Urinary bladder (tissue), 4 donors: ENCODE measurements around the gene ADA. TPM values are rescaled to one million over a fixed set of nuclear protein-coding genes. Genes with fewer than 3 reads are reported as not detected.

Experiments used
- DNase-seq: peaks from one replicate; pipeline ENCODE4 v3.0.0-alpha.2; 2015; ENCODE audit errors: extremely low spot score
- H3K27ac ChIP-seq: one replicate; pipeline ENCODE4 v1.5.1; 2013; ENCODE audit warnings: low read depth, mild to moderate bottlenecking, moderate library complexity
- H3K36me3 ChIP-seq: one replicate; pipeline ENCODE4 v1.6.1; 2013; ENCODE audit warnings: mild to moderate bottlenecking, moderate library complexity; ENCODE audit not compliant: insufficient read depth
- H3K4me1 ChIP-seq: one replicate; pipeline ENCODE4 v1.6.1; 2013; ENCODE audit warnings: mild to moderate bottlenecking, moderate library complexity; ENCODE audit not compliant: insufficient read depth
- H3K4me3 ChIP-seq: one replicate; pipeline ENCODE4 v1.5.1; 2013; ENCODE audit warnings: low read depth, low read length
- WGBS: extraction: QIAGEN DNeasy Blood & Tissue Kit; methylation state at CpG from one replicate; pipeline ENCODE4 v1.1.7; 2013; 5-methylcytosine and 5-hydroxymethylcytosine counted together
- polyA plus RNA-seq: library from polyadenylated mRNA; stranded (reverse); fragments of 200-250 nt; gene quantifications from one replicate; pipeline ENCODE4 v1.2.3, GENCODE V29; 2013
- total RNA-seq: library from RNA; depleted of rRNA; stranded (reverse); fragments of >200 nt; gene quantifications from one replicate; pipeline ENCODE4 v1.2.3, GENCODE V29; 2014
- donor health status: healthy with polysubstance abuse.
- donor health status: healthy.

ADA gene
- total and polyA plus RNA-seq, 2 donors = 2.2 to 6.5 TPM

DNA sequence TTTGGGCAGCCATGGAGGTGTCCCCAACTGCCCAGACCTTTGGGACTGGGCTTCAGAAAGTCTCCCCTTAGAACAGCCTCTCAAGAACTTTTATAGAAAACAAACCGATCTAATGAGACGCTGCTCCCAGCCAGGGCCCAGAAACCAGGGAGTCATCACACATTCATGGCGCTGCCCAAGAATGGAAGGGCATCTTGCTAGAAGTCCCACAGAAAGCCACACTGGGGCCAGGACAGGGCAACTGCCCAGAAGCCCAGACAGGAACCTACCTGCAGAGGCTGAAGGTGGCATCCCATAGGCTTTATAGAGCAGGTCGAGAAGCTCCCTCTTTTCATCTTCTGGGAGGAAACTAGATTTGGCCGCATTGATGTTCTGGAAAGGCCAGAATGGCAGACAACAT is 31.5 kb downstream of the ADA start:
- Histone ChIP-seq H3K36me3 (no peaks in the 10 kb centered on the region), H3K4me1 (no peaks in the 10 kb centered on the region), H3K4me3 (no peak overlapping the region), H3K27ac (no peak overlapping the region)
- 96% methylated on average over 5 of the region's 5 CpGs for WGBS
- DNase-seq = no peak

DNA sequence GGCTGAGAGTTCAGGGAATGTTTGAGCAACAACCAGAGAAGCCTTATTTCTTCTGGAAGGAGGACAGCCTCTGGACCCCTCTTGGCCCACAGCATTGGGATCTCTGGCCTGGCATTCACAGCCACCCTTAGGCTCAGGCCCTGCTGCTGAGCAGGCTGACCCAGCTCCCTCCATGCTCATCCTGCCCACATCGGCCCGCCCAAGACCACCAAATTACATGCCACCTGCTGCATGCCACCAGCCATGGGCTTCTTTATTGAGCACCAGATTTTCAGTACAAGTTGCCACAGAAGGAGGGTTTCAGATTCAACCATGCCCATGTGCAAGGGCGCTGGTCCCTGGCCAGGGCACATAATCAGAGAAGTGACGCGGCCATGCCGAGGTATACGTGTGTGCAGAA is 32.2 kb downstream of the ADA start:
- DNase-seq = no peak
- no peaks in the 10 kb centered on the region for H3K36me3 ChIP-seq
- 97% methylated on average over 7 of the region's 7 CpGs for WGBS
- H3K4me3 ChIP-seq = no peak overlapping the region
- H3K4me1 ChIP-seq = no peaks in the 10 kb centered on the region
- no peak overlapping the region for H3K27ac ChIP-seq

DNA sequence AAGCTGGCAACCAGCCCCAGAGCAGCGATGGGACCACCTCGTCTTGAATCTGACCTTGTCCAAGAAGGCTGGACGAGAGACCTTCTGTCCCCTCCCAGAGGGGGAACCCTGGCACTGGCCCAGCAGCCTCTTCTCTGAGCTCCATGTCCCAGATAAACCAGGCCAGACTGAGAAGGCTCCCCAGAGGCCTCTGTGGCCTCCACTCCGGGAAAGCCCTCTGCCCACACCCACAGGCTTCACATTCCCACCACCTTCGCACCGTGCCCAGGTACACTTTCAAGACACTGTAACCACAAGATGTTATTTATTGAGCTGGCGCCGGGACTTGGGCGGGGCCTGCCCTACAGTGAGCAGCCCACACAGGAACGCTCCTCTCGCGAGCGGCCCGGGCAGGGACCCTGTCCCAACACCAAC is 33.2 kb downstream of the ADA start:
- no peaks in the 10 kb centered on the region for H3K36me3 ChIP-seq
- no peak for DNase-seq
- no peak overlapping the region for H3K4me3 ChIP-seq
- WGBS = 72% methylated on average over 14 of the region's 14 CpGs
- H3K27ac ChIP-seq = no peak overlapping the region
- H3K4me1 ChIP-seq = no peaks in the 10 kb centered on the region

- H3K4me1 ChIP-seq = no peaks in the 10 kb centered on the region
- no peaks in the 10 kb centered on the region for H3K36me3 ChIP-seq
- H3K4me3 ChIP-seq = no peak overlapping the region
- 64% methylated on average over 14 of the region's 14 CpGs for WGBS
- H3K27ac ChIP-seq = no peak overlapping the region
- DNase-seq = no peak
Observed at GRCh38 chr20:44616604-44616964, 34.9 kb downstream of the ADA start.

DNA sequence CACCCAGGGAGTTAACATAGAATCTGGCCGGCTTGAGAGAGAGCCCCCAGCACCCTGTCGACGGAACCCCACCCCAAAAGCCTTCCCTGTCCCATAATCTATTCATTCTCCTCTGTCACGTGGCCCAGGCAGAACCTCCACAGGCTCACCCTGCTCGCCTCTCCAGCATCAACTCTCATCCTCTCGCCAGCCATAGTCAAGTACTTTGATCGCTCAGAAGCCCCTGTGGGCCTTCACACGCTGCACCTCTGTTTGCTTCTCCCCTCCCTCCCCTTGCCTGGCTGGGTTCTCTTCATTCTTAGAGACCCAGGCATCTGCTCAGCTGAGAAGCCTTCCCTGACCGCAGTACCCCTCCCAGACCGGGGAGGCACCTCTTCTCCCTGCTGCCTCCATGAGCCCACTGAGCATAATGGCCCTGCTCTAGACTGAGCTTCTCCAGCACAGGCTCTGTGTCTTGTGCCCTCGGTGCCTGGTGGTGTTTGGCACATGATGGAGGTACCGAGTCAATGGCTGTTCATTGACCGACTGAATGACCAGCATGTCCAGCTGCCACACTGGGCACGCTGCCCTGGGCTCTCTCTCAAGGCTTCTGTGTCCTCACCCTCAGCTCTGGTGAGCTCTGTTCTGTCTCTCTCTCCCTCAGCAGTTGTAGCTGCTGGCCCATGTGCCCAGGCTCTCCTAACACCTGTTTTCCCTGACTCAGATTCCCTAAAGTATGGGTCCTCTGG is 35.5 kb downstream of the ADA start:
- Histone ChIP-seq H3K36me3 (no peaks in the 10 kb centered on the region), H3K27ac (no peak overlapping the region), H3K4me3 (no peak overlapping the region), H3K4me1 (no peaks in the 10 kb centered on the region)
- no peak for DNase-seq
- 85% methylated on average over 14 of the region's 14 CpGs for WGBS

GRCh38 chr20:44615169-44615791 is 36.2 kb downstream of the ADA start:
- 51% methylated on average over 10 of the region's 10 CpGs for WGBS
- DNase-seq = no peak
- no peaks in the 10 kb centered on the region for H3K4me1 ChIP-seq
- H3K4me3 ChIP-seq = no peak overlapping the region
- H3K27ac ChIP-seq = no peak overlapping the region
- no peaks in the 10 kb centered on the region for H3K36me3 ChIP-seq

GRCh38 chr20:44614525-44614924 is 37.0 kb downstream of the ADA start:
- WGBS = 74% methylated on average over 14 of the region's 14 CpGs
- no peak for DNase-seq
- no peaks in the 10 kb centered on the region for H3K36me3 ChIP-seq

DNA sequence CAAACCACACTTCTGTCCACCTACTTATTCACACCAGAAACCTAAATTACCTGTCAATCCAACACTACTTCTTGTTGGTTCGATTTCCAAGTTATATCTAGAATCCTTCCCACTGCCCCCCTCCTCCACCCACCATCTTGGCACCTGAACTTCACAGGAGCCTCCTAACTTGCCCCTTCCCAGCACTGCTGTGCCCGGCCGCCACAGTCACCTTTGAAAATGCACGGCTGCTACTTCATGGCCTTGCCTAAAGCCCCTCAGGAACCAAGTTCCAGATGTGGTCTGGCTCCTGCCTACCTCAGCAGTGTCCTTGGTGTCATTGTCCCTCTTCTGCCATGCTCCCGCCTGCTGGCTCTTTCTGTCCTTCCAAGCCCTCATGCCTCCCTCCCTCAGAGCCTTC is 37.9 kb downstream of the ADA start:
- no peaks in the 10 kb centered on the region for H3K36me3 ChIP-seq
- no peaks in the 10 kb centered on the region for H3K4me1 ChIP-seq
- DNase-seq = no peak

More at GRCh38 chr20:44614525-44614924, 37.0 kb downstream of the ADA start:
- Histone ChIP-seq H3K27ac (no peak overlapping the region), H3K4me1 (no peaks in the 10 kb centered on the region), H3K4me3 (no peak overlapping the region)

GRCh38 chr20:44610313-44610962 is 41.1 kb downstream of the ADA start:
- H3K4me3 ChIP-seq = no peak overlapping the region
- WGBS = 28% methylated on average over 1 of the region's 1 CpG
- H3K27ac ChIP-seq = peak overlapping the region; percentile 3

More for the DNA sequence above, 37.9 kb downstream of the ADA start:
- no peak overlapping the region for H3K4me3 ChIP-seq
- no peak overlapping the region for H3K27ac ChIP-seq
- 96% methylated on average over 5 of the region's 5 CpGs for WGBS

GRCh38 chr20:44609516-44610312 is 41.8 kb downstream of the ADA start:
- no peak overlapping the region for H3K4me3 ChIP-seq
- no peaks in the 10 kb centered on the region for H3K36me3 ChIP-seq
- WGBS = 30% methylated on average over 25 of the region's 25 CpGs
- H3K4me1 ChIP-seq = no peaks in the 10 kb centered on the region
- DNase-seq = peak; percentile 65
- peak overlapping the region; percentile 15 for H3K27ac ChIP-seq

More at GRCh38 chr20:44610313-44610962, 41.1 kb downstream of the ADA start:
- Histone ChIP-seq H3K4me1 (no peaks in the 10 kb centered on the region), H3K36me3 (no peaks in the 10 kb centered on the region)
- DNase-seq = no peak

DNA sequence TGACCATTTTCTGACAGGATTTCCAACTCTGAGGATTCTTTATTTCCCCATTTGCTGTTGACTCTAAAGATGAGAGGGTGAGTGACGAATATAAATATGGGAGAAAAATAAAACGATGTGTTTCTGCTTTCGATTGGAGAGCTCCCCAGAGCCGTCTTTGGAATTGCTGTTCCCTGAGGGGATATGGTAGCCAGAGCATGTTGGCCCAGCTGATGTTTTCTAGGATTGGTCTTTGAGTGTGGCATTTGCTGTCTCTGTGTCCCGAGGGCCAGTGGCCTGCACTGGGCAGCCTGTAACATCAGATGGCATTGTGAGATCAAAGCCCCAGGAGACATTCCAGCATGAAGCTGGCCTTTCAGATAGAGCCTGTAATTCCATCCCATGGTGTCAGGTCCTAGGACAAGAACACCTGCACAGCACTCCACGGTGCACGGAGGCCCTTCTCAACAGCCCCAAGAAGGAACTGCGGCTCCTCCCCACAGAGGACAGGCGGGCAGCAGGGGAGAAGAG is 42.4 kb downstream of the ADA start:
- H3K27ac ChIP-seq = peak overlapping the region; percentile 15
- H3K4me1 ChIP-seq = no peaks in the 10 kb centered on the region
- no peaks in the 10 kb centered on the region for H3K36me3 ChIP-seq
- WGBS = 61% methylated on average over 9 of the region's 9 CpGs
- no peak overlapping the region for H3K4me3 ChIP-seq
- no peak for DNase-seq

DNA sequence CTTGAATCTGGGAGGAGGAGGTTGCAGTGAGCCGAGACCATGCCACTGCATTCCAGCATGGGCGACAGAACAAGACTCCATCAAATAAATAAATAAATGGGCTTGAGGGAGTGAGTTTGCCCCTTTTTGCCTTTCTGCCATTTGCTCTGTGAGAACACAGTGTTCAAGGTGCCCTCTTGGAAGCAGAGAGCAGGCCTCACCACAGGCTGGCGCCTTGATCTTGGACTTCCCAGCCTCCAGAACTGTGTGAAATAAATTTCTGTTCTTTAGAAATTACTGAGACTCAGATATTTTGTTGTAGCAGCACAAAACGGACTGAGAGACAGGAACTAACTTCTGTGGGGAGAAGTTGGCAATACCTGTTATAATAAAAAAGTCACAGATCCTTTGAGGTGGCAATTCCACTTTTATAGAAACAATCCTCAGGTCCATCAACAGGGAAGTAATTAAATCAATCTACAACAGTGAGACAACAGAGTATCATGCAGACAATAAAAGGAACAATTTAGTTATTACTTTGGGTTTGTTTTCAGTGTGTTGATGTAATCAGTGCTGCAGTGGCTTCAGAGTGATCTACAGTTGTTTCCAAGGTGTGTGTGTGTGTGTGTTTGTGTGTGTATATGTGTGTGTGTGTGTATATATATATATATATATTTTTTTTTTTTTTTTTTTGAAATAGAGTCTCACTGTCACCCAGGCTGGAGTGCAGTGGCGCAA is 44.6 kb downstream of the ADA start:
- Histone ChIP-seq H3K4me1 (no peaks in the 10 kb centered on the region), H3K4me3 (no peak overlapping the region), H3K27ac (no peak overlapping the region), H3K36me3 (no peaks in the 10 kb centered on the region)
- no peak for DNase-seq
- WGBS = 97% methylated on average over 5 of the region's 5 CpGs

DNA sequence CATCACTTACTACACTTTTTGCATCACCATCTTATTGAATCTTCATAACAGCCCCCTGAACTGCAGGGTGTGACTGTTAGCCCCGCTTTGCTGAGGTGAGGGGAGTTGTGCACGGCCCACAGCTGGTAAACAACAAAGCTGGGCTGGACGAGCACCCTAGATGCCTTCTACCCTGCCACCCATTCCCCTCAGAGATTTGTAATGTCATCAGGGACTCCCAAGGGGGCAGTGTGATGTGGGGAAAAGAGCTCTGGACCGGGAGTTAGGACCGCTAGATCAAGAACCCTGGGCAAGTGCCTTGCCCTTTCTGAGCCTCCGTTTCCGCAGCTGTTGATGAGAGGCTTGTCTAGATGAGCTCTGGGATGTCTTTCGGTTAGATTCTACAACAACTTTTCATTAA is 48.2 kb downstream of the ADA start:
- WGBS = 92% methylated on average over 8 of the region's 8 CpGs
- Histone ChIP-seq H3K27ac (no peak overlapping the region), H3K36me3 (no peaks in the 10 kb centered on the region), H3K4me1 (peaks cover 3% of the 10 kb centered on the region), H3K4me3 (no peak overlapping the region)
- no peak for DNase-seq
